Retina (tissue), 1 donor: ENCODE measurements around the gene LIPN.
"Not testable (repeated sequence)": the region's sequence is repeated elsewhere in the genome, so short reads cannot be mapped to it uniquely, and the experiment has no call there.

Source experiments
- DNase-seq: peaks from one replicate; pipeline ENCODE4 v3.0.0-alpha.2; 2016

Gene LIPN, protein sequence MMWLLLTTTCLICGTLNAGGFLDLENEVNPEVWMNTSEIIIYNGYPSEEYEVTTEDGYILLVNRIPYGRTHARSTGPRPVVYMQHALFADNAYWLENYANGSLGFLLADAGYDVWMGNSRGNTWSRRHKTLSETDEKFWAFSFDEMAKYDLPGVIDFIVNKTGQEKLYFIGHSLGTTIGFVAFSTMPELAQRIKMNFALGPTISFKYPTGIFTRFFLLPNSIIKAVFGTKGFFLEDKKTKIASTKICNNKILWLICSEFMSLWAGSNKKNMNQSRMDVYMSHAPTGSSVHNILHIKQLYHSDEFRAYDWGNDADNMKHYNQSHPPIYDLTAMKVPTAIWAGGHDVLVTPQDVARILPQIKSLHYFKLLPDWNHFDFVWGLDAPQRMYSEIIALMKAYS

DNA sequence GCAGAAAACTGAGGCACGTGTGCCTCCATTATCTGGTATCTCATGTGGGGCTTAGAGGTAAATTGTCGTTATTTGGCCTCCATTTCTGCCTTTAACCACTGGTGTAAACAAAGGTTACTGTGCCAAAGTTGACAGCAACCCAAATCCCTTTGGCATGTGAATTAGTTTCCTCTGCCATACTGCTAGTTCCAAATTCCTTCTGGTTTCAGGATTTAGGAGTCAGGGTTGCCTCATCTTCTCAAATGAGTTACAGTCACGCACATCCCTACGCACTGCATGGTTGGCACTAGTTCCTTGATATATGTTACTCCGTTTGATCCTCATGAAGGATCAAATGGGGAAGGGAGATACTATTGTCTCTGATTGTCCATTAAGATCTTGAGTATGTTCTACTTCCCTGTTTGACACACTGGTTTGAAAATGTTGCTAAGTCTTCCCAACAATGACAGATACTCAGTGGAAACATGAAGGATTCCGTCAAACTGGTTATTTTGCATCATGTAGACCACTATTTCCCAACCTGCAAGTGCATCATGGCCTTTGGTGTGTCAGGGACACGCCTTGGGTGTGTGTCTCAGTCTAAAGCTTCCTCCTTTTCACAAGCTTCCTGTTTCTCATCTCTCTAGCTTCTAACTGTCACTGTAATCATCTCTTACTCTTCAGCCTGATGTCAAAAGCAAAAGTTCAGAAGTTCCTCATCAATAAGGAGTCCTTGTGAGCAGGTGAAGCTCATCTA lies at the start of gene LIPN:
LIPN (plus strand) TSS at position 655 of the 736 bp plus-strand sequence. CDS start 1,386 bp downstream, outside the sequence.
- DNase-seq, result no peak

DNA sequence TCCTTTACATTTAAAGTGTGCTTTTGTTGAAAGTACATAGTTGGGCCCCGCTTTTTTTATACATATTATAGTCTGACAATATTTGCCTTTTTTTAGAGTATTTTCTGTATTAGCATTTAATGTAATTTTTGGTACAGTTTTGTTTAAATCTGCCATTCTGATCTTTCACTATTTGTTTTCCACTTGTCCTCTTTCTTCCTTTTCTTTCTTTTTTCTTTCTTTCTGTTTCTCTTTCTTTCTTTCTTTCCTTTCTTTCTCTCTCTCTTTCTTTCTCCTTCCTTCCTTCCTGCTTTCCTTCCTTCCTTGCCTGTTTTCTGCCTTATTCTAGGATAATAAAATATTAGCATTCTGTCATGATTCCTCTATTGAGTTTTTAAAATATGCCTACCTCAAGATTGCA lies 44.3 kb upstream of the LIPN start:
- DNase-seq, result no peak

DNA sequence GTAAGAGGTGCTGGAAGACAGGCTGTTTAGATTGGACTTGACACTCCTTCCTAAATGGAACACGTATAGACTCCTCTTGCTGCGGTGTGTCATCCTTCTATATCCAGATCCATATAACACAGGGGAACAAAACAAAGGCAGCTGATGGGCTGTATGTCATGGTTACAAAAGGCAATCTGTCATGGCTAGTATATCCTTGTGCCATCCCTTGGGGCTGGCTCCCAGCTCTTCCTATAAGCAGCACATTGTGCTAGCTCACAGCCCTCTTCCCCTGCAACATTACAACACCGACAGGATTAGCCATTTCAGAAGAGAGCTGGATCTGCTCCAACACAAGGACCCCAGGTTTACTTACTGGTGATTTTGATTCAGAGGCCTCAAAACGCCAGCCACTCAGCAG lies 38.4 kb upstream of the LIPN start:
- peak; percentile 10 for DNase-seq

DNA sequence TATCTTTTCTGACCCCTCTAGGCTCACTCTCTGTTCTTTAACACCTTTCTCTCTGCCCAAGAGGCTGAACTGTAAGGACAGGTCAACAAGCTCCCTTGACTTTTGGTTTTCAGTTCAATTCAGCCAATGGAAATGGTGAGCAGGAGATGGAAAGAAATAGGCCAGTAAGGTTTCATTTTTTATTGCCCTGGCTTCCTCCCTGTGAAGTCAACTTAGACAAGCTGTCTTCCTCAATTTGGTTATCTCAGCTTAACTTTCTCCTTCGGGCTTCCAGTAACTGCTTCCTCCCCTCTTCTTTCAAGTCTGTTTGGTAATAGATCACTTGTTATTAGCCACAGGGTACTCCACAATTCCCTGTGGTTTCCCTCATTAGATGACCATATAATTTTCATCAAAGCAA lies 34.0 kb upstream of the LIPN start:
- no peak for DNase-seq

DNA sequence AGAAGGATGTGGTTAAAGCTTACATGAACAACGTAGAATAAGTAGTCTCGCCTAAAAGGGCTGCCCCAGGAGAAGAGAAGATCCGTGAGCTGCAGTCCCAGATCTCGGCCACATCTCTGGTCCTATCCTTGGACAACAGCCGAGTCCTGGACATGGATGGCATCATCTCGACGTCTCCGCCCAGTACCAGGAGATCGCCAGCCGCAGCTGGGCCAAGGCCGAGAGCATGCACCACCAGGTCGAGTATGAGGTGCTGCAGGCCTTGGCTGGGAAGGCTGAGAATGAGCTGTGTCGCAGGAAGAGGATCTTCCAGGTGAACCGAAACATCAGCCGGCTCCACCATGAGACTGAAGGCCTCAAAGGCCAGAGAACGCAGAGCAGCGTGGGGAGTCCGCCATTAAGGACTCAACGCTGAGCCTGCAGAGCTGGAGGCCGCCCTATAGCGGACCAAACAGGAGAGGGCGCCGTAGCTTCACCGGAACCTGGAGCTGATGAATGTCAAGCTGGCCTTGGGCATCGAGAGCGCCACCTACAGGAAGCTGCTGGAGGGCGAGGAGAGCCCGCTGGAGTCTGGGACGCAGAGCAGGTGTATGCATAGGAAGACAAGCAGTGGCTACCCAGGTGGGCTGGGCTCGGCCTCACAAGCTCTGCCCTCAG lies 31.6 kb upstream of the LIPN start:
- no peak for DNase-seq

DNA sequence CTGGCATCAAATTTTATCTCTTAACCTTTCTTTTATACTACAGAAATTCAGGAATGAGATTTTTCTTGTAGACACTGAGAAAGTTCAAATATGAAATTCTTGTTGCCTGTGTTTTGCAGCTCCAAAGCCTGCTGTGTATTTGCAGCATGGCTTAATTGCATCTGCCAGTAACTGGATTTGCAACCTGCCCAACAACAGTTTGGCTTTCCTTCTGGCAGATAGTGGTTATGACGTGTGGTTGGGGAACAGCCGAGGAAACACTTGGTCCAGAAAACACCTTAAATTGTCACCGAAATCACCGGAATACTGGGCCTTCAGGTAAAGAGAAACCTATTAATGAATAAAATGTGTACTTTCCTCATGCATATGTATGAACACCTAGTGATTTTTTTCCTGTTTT lies 29.0 kb upstream of the LIPN start:
- no peak for DNase-seq

DNA sequence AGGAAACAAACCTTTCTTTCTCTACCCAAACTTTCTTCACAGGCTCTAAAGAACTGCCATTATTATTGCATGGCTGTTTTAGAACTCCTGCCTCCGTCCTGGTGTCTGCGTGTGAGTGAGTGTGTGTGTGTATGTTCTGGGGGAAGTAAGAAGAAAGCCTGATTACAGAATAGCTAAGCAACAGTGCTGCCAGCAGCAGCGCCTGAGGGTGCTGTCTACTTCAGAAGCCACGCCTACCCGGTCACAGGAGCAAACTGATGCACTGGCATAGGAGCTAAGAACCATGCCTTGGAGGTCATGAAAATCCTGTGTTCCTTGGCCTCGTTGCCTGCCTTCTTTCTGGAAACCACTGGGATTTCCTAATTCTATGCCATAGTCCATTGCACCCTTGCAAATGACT lies 28.5 kb upstream of the LIPN start:
- DNase-seq, result no peak

DNA sequence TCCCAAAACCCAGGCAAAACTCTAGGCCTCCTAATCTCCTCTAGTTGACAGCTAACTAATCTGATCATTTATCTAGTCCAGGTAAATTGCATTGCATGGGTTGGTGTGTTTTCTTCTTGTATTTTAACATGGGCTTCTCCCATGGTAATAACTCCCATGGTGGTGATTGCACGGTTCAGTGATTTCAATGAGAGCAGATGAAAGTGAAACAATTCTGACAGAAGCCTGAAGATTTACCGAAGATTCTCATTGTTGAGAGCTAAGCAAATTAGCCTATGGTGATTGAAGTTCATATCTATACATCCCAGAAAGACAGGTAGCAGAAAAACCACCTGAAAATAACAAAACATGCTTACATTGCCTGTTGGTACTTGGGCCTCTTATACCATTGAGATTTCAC lies 26.6 kb upstream of the LIPN start:
- DNase-seq, result no peak

DNA sequence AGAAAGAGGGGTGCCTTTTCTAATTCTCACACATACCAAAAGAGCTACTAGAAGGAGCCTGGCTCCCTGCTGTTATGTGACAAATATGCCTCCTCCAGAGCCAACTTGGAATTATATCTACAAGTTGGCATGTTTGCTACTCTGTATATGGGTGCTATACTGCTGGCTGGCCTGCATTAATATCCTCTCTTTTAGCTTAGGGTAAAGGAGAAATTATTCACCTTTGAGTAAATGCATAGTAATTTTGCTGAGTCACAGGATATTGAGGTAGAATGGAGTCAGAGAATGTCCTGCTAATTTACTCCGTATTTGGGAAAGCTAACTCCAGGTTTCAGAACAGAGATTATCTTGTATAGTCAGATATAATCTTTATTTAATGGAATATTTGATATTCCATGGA lies 24.2 kb upstream of the LIPN start:
- no peak for DNase-seq

DNA sequence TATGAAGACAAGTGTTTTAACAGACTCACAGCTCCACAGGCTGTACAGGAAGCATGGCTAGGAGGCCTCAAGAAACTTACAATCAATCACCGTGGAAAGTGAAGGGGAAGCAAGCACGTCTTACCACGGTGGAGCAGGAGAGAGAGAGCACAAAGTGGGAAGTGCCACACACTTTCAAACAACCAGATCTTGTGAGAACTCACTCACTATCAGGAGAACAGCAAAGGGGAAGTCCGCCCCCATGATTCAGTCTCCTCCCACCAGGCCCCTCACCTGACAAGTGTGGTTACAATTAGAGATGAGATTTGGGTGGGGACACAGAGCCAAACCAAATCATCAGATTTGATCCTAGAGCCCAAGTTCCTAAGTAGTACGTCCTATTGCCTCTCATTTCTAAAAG lies 17.9 kb upstream of the LIPN start:
- not testable (repeated sequence) for DNase-seq

DNA sequence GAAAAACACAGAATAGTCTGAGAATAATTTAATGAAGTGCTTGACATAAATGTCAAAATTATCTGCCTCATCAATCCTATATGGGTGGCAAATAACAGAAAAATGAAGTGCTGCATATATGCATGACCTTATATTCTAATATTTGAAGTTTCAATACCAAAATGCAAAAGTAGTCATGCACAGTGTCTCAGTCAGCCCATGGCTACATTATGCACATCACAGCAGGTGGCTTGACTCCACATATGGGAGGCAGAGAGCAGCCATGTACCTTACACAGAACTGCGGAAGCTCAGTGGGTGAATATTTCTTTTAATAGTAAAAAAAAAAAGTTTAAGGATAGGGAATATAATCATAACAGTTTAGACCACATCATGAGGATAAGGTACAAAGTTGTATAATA lies 17.4 kb upstream of the LIPN start:
- DNase-seq, result no peak

DNA sequence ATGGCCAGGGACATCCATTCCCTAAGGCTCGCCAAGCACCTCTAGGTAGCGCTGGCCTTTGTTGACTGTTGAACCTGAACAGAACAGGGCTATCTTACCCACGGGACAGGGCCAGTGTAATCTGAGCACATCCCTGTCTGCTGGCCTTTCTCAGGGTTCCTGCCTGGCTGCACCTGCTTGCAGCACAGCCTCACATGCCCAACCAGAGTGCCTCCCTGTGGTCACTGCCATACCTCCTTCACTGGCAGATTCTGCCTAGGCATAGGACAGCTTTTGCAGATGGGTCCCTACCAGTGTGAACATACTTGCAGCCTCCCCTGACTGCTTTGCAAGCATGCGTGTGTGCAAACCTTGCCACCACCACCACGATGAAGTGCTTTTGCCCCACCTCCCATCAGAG lies 15.8 kb upstream of the LIPN start:
- DNase-seq, result no peak

DNA sequence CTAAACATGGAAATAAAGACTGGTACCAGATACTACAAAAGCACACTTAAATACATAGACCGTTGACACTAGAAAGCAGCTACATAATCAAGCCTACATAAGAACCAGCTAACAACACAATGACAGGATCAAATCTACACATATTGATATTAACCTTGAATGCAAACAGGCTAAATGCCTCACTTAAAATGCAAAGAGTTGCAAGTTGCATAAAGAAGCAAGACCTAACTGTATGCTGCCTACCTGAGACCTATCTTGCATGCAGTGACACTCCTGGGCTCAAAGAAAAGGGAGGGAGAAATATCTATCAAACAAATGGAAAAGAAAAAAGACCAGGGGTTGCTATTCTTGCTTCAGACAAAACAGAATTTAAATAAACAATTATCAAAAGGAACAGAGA lies 14.2 kb upstream of the LIPN start:
- no peak for DNase-seq

DNA sequence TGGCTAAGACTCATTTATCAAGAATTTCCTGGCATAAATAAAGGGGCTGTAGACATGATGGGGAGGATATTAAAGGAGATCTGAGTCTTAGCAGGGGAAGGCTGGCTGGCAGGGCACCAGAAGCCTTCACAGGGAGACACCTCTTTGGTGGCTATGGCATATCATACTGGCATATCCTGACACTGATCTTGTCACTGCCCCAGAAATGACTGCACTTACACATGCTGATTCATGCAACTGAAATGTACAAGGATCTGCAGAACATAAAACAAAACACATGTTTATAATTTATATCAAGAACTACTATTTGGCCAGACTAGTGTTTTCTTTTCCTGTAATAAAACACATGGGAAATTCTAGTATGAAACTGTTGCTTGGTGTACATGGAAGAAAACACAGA lies 5.5 kb upstream of the LIPN start:
- no peak for DNase-seq

DNA sequence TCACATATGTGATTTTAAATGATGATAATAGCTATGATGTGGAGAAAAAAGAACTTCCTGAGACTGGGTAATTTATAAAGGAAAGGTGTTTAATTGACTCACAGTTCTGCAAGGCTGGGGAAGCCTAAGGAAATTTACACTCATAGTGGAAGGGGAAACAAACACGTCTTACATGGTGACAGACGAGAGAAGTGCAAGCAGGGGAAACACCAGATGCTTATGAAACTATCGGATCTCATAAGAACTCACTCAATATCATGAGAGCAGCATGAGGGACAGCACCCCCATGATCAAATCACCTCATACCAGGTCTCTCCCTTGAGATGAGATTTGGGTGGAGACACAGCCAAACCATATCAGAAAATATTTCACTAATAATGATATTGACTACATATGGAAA lies 4.1 kb upstream of the LIPN start:
- DNase-seq, result no peak

DNA sequence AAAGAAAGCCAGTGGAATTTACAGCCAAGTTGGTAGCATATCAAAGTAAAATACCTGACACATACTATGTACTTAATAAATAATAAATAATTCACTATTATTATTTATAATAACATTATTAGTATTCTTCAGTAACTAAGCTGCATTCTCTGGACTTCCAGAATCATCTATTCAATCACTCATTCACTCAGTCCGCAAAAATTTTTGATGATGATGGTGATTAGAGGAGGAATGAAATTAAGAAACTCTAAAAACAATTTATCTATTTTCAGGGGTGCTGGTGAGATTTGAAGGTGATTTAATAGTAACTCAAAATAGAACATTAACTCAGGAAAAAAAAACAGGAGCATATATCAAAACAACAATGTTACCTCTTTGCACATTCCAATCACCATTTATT lies 3.2 kb upstream of the LIPN start:
- no peak for DNase-seq

DNA sequence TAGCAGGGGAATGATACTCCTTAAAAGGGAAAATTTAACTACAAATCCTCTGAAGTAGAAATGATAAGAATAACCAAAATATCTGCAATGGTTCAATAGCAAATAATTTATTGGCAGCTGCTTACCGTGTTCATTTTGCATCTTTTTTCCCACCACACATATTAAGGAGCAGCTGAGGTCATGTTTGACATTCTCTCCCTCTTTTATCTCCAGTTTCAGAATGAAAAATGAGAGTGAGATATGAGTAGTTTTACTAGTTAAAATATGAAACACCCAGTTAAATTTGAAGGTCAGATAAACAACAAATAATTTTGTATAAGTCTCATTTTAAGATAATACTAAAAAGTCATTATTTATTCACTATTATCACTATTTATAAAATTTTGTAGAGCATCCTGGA lies 3.1 kb downstream of the LIPN start:
- DNase-seq, result no peak

DNA sequence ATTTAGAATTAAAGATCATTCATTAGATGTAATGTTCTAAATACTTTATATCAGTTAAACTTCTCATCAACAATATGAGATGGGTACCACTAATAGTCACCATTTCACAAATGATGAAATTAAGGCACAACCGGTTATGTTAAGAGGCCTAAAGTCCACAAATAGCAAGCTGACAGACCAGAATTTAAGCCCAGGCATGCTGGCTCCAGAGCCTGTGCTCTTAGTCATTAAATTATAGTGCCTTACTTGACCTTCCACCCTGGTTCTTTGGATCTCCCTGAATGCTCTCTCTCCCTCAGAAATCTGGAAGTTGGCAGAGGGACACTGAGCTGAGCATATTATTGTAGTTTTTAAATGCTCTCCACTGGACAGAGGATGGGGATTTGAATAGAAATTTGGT lies 3.6 kb downstream of the LIPN start:
- DNase-seq, result no peak

DNA sequence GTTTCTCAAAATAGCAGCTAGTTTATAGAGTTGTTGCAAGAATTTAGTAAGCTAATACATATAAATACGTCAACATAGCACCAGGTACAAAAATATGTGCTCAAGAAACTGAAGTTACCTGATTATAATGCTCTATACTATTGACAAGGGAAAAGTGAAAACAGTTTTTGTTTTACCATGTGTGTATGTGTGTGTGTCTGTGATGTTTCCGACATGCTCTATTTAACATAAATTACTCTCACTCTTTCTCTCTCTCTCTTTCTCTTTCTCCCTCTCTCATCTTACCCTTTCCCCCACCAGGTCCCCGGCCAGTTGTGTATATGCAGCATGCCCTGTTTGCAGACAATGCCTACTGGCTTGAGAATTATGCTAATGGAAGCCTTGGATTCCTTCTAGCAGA lies 4.3 kb downstream of the LIPN start:
- DNase-seq, result no peak

DNA sequence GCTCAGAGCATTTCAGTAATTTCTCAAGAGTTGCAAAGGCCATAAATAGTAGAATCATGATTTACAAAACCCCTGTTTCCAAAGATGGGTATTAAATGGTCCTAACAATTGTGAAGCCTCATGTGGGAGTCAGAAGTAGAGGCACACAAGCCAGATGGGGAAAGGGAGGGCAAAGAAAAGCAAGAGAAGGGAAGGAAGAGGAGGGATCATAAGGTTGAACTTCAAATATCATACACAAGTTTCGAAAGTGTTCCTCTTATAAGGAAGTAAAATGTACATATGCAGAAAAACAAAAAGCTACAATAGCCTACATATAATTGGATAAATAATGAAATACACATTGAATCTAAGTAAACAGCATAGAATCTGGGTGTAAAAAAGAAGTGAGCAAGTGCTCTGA lies 6.0 kb downstream of the LIPN start:
- no peak for DNase-seq

DNA sequence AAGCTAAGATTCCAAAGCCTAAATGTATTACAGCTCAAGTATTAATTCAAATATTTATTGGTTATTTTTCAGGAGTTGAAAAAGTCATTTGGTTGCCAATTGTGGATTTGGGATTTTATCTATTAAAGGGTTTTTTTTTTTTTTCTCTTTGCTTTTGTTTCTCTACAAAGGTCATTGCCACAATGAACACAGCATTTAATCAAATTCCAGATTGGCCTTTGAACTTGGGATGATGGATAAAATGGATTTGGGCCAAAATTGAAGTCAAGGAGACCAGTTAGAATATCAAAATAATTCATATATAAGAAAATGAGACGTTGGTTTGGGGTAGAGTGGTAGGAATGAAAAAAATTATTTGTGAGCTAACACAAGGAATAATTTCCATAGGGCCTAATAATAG lies 9.6 kb downstream of the LIPN start:
- DNase-seq, result no peak

DNA sequence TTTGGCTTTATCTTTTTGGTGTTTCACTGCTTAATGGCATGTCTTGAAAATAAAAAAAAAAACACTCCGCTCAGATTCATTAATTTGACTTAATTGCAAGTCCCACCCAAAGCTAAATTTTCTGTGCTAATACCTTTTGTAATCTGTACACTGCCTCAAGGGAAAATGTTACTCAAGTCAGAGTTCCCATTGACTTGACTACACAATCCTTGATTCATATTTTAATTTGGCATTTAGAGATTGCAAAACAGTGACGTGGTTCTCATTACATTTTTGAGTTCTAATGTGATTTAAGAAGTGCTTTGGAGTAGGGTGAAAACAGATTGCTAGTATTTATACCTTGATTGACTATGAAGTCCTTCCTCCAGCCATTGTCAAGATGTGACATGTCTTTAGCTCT lies 21.4 kb downstream of the LIPN start:
- DNase-seq, result no peak

DNA sequence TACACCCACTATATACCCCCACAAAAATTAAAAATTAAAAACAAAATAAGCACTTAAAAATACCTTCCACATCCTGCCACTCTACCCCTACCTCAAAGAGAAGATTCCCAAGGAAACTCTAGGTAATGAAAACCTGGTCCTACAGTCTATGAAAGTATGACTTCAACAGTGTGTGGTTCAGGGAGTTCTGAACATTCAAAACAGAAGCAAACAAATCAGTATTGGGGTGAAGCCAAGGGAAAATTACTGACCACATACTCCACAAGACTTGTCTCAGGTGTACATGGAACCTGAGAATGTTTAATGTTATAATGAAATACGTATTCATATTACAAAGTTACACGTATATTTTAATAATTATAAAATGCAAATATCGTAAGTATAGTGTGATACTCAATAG lies 22.4 kb downstream of the LIPN start:
- DNase-seq, result no peak

DNA sequence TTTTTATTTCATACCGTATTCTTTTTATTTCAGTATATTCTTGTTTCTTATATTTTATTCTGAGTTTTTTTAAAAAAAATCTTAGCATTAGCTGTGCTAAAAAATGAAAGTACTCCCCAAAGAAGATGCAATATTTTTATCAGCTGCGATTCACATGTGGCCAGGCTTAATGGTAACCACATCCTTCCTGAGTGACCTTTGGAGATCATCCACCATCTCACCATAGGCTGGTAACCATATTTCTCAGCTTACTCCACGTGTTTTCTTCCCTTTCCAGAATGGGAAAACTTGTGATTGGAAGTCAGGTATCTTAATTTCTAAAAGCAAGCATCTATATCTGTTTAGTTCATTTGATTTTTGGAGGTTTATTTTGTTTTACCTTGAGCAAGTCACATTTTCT lies 23.9 kb downstream of the LIPN start:
- DNase-seq, result no peak
